ENCODE results near the gene CHCHD10.

- no peak for TF ChIP-seq POLR2AphosphoS5 (IDR thresholded peaks at IDR 0.05)
- no peak for TF ChIP-seq CTCF (IDR thresholded peaks at IDR 0.05)
- TF ChIP-seq POLR2A (IDR thresholded peaks at IDR 0.05), result no peak
- TF ChIP-seq EP300 (IDR thresholded peaks at IDR 0.05), result no peak
These were observed 16.3 kb downstream of the CHCHD10 start for GRCh38 chr22:23751441-23751996.

All from upper lobe of left lung (tissue), 4 donors.